Measurements from ENCODE around the gene ADAMTSL2.

ADAMTSL2 gene

DNA sequence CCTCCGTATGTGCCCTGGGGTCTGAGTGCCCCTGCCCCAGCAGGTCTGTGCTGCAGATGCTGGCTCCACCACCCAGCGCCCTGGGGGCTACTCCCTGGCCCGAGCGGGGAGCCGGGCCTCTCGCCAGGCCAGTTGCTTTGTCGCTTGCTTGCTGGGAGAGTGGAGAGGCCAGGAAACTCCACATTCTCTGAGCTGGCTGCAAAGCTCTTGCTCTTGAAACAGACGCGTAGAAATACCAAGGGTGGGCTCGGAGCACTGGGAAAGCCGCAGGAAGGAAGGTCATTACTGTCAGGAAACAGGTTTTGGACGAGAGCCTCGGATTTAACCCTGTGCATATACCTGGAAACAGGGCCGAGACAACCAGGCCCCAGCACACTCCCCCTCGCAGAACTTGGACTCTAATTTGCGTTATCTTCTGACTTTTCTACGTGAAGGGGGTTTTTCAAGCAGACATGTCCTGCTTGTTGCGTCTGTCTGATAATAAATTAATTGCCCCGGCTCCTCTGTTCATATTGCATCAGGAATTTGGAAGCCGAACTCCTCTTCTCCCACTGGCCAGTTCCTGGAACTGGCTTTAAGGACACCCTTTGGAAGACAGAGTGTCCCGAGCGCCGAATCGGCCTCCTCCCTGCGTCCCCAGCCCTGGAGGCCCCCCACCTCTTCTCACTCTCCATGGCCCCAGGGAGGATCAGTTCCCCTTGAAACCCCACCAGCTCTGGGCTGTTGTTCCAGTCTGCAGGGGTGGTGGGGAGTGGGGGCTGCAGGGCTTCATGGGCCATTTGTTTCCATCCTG, 11.2 kb downstream of the ADAMTSL2 start:
- Histone ChIP-seq H3K9me3 (ENCODE audit: control insufficient read depth, insufficient read depth, low read length) (no peaks in the 10 kb centered on the region), H3K36me3 (ENCODE audit: control insufficient read depth, insufficient read depth, low read length) (no peaks in the 10 kb centered on the region), H3K27me3 (ENCODE audit: control insufficient read depth, insufficient read depth, low read length) (no peaks in the 10 kb centered on the region), H3K4me1 (ENCODE audit: control insufficient read depth, insufficient read depth, low read length) (no peaks in the 10 kb centered on the region), H3K4me3 (ENCODE audit: low read depth, low read length) (no peak overlapping the region), H3K9ac (ENCODE audit: low read depth, low read length) (no peak overlapping the region)

DNA sequence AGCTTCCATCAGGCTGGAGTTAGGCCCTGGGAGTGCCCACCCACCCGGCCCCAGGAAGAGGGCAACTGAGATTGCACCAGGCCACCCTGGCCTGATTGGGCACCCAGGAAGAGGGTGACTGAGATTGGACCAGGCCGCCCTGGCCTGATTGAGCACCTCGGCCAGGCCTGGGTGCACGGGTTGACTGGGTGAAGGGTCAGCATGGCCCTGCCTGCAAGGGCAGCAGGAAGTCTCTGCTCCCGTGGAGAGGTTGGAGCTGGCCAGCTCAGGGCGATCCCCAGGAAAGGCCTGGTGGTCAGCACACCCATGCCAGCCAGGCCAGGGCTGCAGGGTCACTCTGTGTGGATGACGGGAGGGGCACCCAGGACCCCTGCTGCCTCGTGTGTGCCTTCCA, 11.8 kb downstream of the ADAMTSL2 start:
- H3K9me3 ChIP-seq (ENCODE audit: control insufficient read depth, insufficient read depth, low read length): no peaks in the 10 kb centered on the region
- no peak overlapping the region for H3K4me3 ChIP-seq (ENCODE audit: low read depth, low read length)
- no peaks in the 10 kb centered on the region for H3K4me1 ChIP-seq (ENCODE audit: control insufficient read depth, insufficient read depth, low read length)
- H3K27me3 ChIP-seq (ENCODE audit: control insufficient read depth, insufficient read depth, low read length): no peaks in the 10 kb centered on the region
- no peak overlapping the region for H3K9ac ChIP-seq (ENCODE audit: low read depth, low read length)
- no peaks in the 10 kb centered on the region for H3K36me3 ChIP-seq (ENCODE audit: control insufficient read depth, insufficient read depth, low read length)

DNA sequence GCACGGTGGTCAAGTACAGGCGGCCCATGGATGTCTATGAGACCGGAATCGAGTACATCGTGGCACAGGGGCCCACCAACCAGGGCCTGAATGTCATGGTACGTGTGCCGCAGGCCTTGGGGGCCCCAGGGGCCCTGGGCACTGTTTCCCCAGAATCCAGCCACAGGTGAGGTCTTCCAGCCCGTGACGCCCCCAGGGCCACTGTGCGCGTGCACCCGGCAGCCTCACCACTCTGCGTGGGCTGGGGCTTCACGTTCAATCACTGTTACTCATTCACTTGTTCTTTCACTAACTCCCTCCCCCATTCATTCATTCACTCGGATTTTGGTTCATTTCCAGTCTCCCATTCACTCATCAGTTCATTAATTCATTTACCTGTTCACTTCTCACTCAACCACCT, 12.6 kb downstream of the ADAMTSL2 start:
- Histone ChIP-seq H3K4me1 (ENCODE audit: control insufficient read depth, insufficient read depth, low read length) (no peaks in the 10 kb centered on the region), H3K36me3 (ENCODE audit: control insufficient read depth, insufficient read depth, low read length) (no peaks in the 10 kb centered on the region), H3K9ac (ENCODE audit: low read depth, low read length) (no peak overlapping the region), H3K4me3 (ENCODE audit: low read depth, low read length) (no peak overlapping the region), H3K9me3 (ENCODE audit: control insufficient read depth, insufficient read depth, low read length) (no peaks in the 10 kb centered on the region), H3K27me3 (ENCODE audit: control insufficient read depth, insufficient read depth, low read length) (no peaks in the 10 kb centered on the region)

DNA sequence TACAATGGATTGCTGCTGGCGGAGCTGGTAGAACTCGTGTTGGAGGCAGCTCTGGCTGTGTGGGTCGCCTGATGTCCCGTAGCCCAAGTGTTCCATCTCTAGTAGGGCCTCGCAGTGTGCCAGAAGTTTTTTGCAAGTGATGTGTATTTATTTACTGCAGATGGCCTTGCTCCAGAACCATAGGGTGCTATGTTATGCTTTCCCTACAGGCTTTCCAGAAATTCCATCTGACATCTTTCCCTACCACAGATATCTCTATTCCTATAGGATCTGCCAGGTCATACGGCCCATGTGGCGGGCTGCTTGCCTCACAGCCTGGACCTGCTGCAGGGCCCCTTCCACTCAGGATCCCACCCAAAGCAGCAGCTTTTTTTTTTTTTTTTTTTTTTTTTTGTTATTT, 16.9 kb downstream of the ADAMTSL2 start:
- Histone ChIP-seq H3K36me3 (ENCODE audit: control insufficient read depth, insufficient read depth, low read length) (no peaks in the 10 kb centered on the region), H3K9me3 (ENCODE audit: control insufficient read depth, insufficient read depth, low read length) (no peaks in the 10 kb centered on the region), H3K9ac (ENCODE audit: low read depth, low read length) (no peak overlapping the region), H3K4me1 (ENCODE audit: control insufficient read depth, insufficient read depth, low read length) (no peaks in the 10 kb centered on the region), H3K27me3 (ENCODE audit: control insufficient read depth, insufficient read depth, low read length) (no peaks in the 10 kb centered on the region), H3K4me3 (ENCODE audit: low read depth, low read length) (no peak overlapping the region)

DNA sequence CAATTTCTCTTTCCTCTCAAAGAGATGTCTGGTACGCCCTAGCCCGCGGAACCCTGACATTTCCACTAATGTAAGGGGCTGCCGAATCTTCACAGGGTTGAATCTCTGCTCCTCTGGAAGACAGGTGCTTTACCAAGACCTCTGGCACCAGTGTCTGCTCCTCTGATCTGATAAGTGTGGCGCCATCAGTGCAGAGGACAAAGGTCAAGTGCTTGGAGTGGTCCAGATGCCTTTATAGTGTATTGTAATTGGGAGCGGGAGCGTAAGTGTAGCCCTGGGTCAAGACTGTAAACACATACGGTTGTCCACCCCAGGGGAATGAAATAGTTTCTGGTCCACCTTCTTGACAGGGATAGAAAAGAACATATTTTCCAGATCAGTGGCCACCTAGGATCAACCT, 17.7 kb downstream of the ADAMTSL2 start:
- H3K9me3 ChIP-seq (ENCODE audit: control insufficient read depth, insufficient read depth, low read length): no peaks in the 10 kb centered on the region
- no peak overlapping the region for H3K9ac ChIP-seq (ENCODE audit: low read depth, low read length)
- no peaks in the 10 kb centered on the region for H3K27me3 ChIP-seq (ENCODE audit: control insufficient read depth, insufficient read depth, low read length)
- peaks cover 2% of the 10 kb centered on the region for H3K36me3 ChIP-seq (ENCODE audit: control insufficient read depth, insufficient read depth, low read length)
- no peaks in the 10 kb centered on the region for H3K4me1 ChIP-seq (ENCODE audit: control insufficient read depth, insufficient read depth, low read length)
- H3K4me3 ChIP-seq (ENCODE audit: low read depth, low read length): no peak overlapping the region

DNA sequence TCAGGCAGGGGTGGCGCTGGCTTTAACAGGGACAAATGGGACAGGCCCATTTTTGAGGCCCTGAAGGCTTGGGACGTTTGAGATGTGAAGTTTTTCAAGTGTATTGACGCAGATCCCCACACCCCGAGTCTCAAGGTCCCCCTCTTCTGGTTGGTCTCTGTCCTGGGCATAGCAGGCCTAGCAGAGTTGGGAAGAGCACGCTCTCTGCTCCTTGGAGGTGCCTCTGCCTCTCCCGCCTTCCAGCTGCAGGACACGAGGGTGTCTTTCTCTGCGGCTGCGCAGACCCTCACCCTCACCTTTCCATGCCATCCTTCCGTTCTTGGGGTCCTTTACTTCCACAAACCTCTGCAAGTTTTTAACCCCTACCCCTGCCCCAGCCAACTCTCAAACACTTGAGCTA, 18.6 kb downstream of the ADAMTSL2 start:
- Histone ChIP-seq H3K9ac (ENCODE audit: low read depth, low read length) (no peak overlapping the region), H3K36me3 (ENCODE audit: control insufficient read depth, insufficient read depth, low read length) (peaks cover 2% of the 10 kb centered on the region), H3K4me1 (ENCODE audit: control insufficient read depth, insufficient read depth, low read length) (no peaks in the 10 kb centered on the region), H3K4me3 (ENCODE audit: low read depth, low read length) (no peak overlapping the region), H3K27me3 (ENCODE audit: control insufficient read depth, insufficient read depth, low read length) (no peaks in the 10 kb centered on the region), H3K9me3 (ENCODE audit: control insufficient read depth, insufficient read depth, low read length) (no peaks in the 10 kb centered on the region)

DNA sequence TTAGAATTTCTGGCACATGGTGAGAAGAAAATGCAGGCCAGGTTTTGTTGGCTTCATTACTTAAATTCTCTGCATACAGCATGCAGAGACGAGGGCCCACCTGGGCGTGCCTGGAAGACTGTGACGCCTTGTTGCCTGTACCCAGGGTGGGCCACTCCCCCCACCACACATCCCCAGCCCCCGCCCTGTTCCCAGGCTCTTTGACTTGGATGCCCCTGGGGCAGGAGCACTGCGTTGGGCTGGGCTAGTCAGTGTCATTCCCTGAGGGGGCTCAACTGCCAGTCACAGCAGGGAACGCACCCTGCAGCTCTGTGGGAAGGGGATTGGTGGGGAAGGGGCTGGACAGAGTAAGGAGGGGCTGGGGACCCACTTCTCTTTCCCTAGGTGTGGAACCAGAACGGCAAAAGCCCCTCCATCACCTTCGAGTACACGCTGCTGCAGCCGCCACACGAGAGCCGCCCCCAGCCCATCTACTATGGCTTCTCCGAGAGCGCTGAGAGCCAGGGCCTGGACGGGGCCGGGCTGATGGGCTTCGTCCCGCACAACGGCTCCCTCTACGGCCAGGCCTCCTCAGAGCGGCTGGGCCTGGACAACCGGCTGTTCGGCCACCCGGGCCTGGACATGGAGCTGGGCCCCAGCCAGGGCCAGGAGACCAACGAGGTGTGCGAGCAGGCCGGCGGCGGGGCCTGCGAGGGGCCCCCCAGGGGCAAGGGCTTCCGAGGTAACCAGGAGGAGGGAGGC, 19.6 kb downstream of the ADAMTSL2 start:
- Histone ChIP-seq H3K9me3 (ENCODE audit: control insufficient read depth, insufficient read depth, low read length) (no peaks in the 10 kb centered on the region), H3K36me3 (ENCODE audit: control insufficient read depth, insufficient read depth, low read length) (peaks cover 2% of the 10 kb centered on the region), H3K9ac (ENCODE audit: low read depth, low read length) (no peak overlapping the region), H3K27me3 (ENCODE audit: control insufficient read depth, insufficient read depth, low read length) (no peaks in the 10 kb centered on the region), H3K4me3 (ENCODE audit: low read depth, low read length) (no peak overlapping the region), H3K4me1 (ENCODE audit: control insufficient read depth, insufficient read depth, low read length) (peaks cover 3% of the 10 kb centered on the region)

DNA sequence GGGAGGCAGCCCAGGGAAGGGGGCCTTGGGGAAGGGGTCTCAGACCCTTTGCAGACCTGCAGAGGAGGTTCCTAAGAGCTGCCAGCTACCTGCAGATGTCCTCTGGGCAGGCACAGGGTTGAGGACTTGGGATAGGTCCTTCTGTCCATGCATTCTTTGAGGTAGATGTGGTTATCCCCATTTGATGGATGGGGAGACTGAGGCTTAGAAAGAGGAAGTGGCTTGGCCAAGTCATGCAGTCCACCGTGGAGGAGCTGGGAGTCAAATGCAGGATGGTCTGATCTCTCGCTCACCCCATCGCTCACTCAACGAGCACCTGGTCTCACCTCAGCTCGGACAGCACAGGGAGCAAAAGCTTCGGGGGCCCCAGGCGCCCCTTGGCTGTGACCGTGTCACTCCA, 20.2 kb downstream of the ADAMTSL2 start:
- Histone ChIP-seq H3K9me3 (ENCODE audit: control insufficient read depth, insufficient read depth, low read length) (no peaks in the 10 kb centered on the region), H3K36me3 (ENCODE audit: control insufficient read depth, insufficient read depth, low read length) (peaks cover 2% of the 10 kb centered on the region), H3K27me3 (ENCODE audit: control insufficient read depth, insufficient read depth, low read length) (no peaks in the 10 kb centered on the region), H3K4me3 (ENCODE audit: low read depth, low read length) (no peak overlapping the region), H3K4me1 (ENCODE audit: control insufficient read depth, insufficient read depth, low read length) (peaks cover 3% of the 10 kb centered on the region), H3K9ac (ENCODE audit: low read depth, low read length) (no peak overlapping the region)

DNA sequence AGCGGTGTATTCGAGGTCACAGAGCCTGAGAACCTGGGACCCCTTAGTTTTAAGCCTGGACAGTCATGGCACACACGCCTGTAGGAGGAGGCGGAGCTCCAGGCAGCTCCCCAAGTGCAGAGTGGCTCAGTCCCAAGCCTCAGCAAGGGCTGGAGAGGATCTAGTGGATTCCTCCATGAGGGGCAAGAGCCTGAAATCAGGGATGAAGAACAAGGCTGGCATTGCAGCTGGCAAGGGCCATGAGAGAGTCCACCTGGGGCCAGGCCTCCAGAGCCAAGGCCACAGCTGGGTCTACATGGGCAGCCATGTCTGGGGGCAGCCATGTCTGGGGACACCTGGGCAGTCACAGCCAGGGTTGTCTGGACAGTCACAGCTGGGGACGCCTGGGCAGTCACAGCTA, 21.9 kb downstream of the ADAMTSL2 start:
- Histone ChIP-seq H3K9ac (ENCODE audit: low read depth, low read length) (no peak overlapping the region), H3K36me3 (ENCODE audit: control insufficient read depth, insufficient read depth, low read length) (peaks cover 2% of the 10 kb centered on the region), H3K4me3 (ENCODE audit: low read depth, low read length) (no peak overlapping the region), H3K9me3 (ENCODE audit: control insufficient read depth, insufficient read depth, low read length) (no peaks in the 10 kb centered on the region), H3K27me3 (ENCODE audit: control insufficient read depth, insufficient read depth, low read length) (no peaks in the 10 kb centered on the region), H3K4me1 (ENCODE audit: control insufficient read depth, insufficient read depth, low read length) (peaks cover 3% of the 10 kb centered on the region)

DNA sequence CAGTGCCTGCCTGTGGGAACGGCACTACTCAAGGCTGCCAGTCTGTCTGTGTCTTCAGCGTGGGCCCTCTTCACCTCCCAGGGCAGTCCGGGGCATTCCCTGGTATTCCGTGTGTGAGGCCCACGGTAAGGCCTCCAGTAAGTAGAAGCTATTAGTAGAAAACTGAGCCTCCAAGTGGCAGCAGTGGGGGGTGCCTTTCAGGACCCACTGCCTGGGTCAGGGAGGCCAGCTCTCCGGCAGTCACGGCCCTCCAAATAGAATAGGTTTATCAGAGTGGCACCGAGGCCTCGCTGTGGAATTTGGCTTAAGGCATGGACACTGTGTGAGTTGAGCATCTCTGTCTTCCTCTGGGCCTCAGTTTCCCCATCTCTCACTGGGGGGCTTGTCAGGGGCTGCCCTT, 23.1 kb downstream of the ADAMTSL2 start:
- no peak overlapping the region for H3K4me3 ChIP-seq (ENCODE audit: low read depth, low read length)
- H3K9ac ChIP-seq (ENCODE audit: low read depth, low read length): no peak overlapping the region
- peaks cover 3% of the 10 kb centered on the region for H3K4me1 ChIP-seq (ENCODE audit: control insufficient read depth, insufficient read depth, low read length)
- H3K9me3 ChIP-seq (ENCODE audit: control insufficient read depth, insufficient read depth, low read length): no peaks in the 10 kb centered on the region
- peaks cover 2% of the 10 kb centered on the region for H3K36me3 ChIP-seq (ENCODE audit: control insufficient read depth, insufficient read depth, low read length)
- H3K27me3 ChIP-seq (ENCODE audit: control insufficient read depth, insufficient read depth, low read length): no peaks in the 10 kb centered on the region

DNA sequence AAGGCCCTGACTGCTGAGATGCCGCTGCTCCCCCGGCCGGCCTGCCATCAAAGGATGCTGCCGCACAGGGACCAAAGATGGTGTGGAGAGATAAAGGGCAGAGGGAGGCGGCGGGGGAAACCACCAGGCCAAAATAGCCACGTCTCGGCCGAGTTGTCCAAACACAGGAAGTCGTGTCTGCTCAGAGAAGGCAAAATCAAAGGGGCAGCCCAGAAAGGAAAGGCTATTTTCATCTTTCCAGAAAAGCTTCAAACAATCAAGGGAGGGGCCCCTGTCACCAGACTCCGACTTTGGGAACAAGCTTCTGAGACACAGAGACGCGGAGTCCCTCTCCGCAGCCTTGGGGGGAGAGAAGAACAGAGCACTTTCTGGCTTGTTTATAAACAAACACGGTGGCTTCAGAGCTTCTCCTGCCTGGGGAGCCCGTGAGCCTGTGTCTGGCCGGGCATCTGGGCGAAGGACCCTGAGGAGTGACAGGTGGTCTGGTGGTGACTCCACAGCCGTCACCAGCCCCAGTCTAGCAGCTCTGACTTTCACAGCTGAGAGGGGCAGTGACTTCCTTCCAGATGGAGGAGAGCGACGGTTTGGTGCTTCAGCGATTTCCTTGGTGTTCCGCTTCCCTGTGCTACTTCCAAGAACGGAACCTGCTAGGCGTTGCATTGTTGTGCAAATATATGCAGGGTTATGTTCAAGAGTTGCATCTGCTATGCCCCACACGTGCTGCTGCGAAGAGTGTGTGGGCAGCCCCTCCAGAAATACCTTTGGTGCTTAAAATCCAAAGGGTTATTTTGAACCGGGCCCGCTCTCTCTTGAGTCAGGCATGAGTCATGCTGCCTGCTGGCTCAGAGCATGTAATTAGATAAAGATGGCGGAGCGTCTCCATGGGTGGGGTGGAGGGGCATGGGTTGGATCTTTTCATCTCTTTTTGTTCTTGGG, 24.0 kb downstream of the ADAMTSL2 start:
- no peak overlapping the region for H3K9ac ChIP-seq (ENCODE audit: low read depth, low read length)
- no peaks in the 10 kb centered on the region for H3K27me3 ChIP-seq (ENCODE audit: control insufficient read depth, insufficient read depth, low read length)
- H3K9me3 ChIP-seq (ENCODE audit: control insufficient read depth, insufficient read depth, low read length): no peaks in the 10 kb centered on the region
- H3K4me1 ChIP-seq (ENCODE audit: control insufficient read depth, insufficient read depth, low read length): peaks cover 3% of the 10 kb centered on the region
- H3K36me3 ChIP-seq (ENCODE audit: control insufficient read depth, insufficient read depth, low read length): peaks cover 2% of the 10 kb centered on the region
- no peak overlapping the region for H3K4me3 ChIP-seq (ENCODE audit: low read depth, low read length)
